Ovary (tissue), 9 donors: Measurements from ENCODE around the gene LKAAEAR1. TPM values are rescaled to one million over a fixed set of nuclear protein-coding genes. Genes with fewer than 3 reads are reported as not detected.

ENCODE experiments used
- DNase-seq, 5 donors: peaks; one replicate each; pipeline ENCODE4 v3.0.0-alpha.2; 2019 to 2020
- H3K27ac ChIP-seq, 2 donors: fragments of 200-600 bp; one replicate each; pipeline versions ENCODE4 v1.5.1 to v1.8.0; 2019 to 2022
- H3K27me3 ChIP-seq: fragments of 200-600 bp; one replicate; pipeline ENCODE4 v1.8.0; 2022
- H3K36me3 ChIP-seq: fragments of 200-600 bp; sonication (generic); one replicate; pipeline ENCODE4 v1.5.1; 2019
- H3K4me1 ChIP-seq: one replicate; pipeline ENCODE4 v1.8.1; 2013; ENCODE audit warnings: mild to moderate bottlenecking, moderate library complexity; ENCODE audit not compliant: insufficient read depth
- H3K4me3 ChIP-seq: fragments of 200-600 bp; sonication (generic); one replicate; pipeline ENCODE4 v1.5.1; 2017
- H3K9me3 ChIP-seq, 2 donors: fragments of 200-600 bp in 1 of 2; sonication (generic) in 1 of 2; one replicate each; pipeline versions ENCODE4 v1.5.1 to v1.8.1; 2013 to 2019; ENCODE audit warnings: mild to moderate bottlenecking in 1 of 2, moderate library complexity in 1 of 2
- CTCF ChIP-seq, 3 donors: fragments of 450-650 bp in 2 of 3; fragments of 200-600 bp in 1 of 3; IDR thresholded peaks; one replicate each; pipeline versions ENCODE4 v1.5.1 to v1.8.0; 2016 to 2022; ENCODE audit warnings: antibody characterized with exemption in 3 of 3, mild to moderate bottlenecking in 1 of 3
- EP300 ChIP-seq: sonication (generic); formaldehyde crosslinking; IDR thresholded peaks from one replicate; pipeline ENCODE4 v1.6.1; 2017; ENCODE audit warnings: antibody characterized with exemption
- POLR2A ChIP-seq: fragments of 450-650 bp; IDR thresholded peaks from one replicate; pipeline ENCODE4 v1.6.1; 2017; ENCODE audit warnings: antibody characterized with exemption, mild to moderate bottlenecking, moderate library complexity
- WGBS, 3 donors: extraction: QIAGEN DNeasy Blood & Tissue Kit in 1 of 3; methylation state at CpG; one replicate each; pipeline versions ENCODE4 v1.1.5 to v1.1.7; 2013 to 2017; 5-methylcytosine and 5-hydroxymethylcytosine counted together
- intact Hi-C, 4 donors: fragments of 100-400 bp; cut with DNase I; formaldehyde crosslinking; loops; one replicate each; pipeline versions ENCODE4 v1.11.0 to v1.15.1; 2022 to 2023
- polyA plus RNA-seq, 2 donors: library from polyadenylated mRNA; stranded (reverse); fragments of 200-250 nt in 1 of 2; fragments of 350-450 nt in 1 of 2; fragmentation: Illumina TruSeq in 1 of 2; extraction: RNeasy Lipid Tissue Mini Kit (QIAGEN cat#74804) in 1 of 2; gene quantifications; one replicate each; pipeline ENCODE4 v1.2.3, GENCODE V29; 2013 to 2014
- total RNA-seq, 7 donors: library from RNA; depleted of rRNA in 2 of 7; stranded (reverse); fragments of >200 nt in 2 of 7; fragmentation: NEBNext Ultra II Directional in 3 of 7; extraction: Animal tissue kit (Norgen Biotek cat#: 25700) in 3 of 7; gene quantifications; one replicate each; pipeline versions ENCODE4 v1.1.0 to v1.2.4, GENCODE V29; 2016 to 2023
- donor health status: DM: no; HTN: no; CAD: no; lungs with moderate emphysema.
- donor health status: DM: no; HTN: no; CAD: no.
- donor health status: Bipolar disorder and iron deficiency.
- donor health status: DM: yes; HTN: yes; CAD: no.
- donor health status: DM: no; HTN: no; CAD: no.
- donor health status: DM: yes; HTN: yes; CAD: no.

The LKAAEAR1 gene
- total and polyA plus RNA-seq, 9 donors, result 10.5 TPM; not detected in 8

GRCh38 chr20:64067005-64067632, 17.1 kb downstream of the LKAAEAR1 start:
- TF ChIP-seq CTCF (IDR thresholded peaks at IDR 0.05), result no peak
- intact Hi-C loops, result no loop called here
- no peak overlapping the region for H3K27ac ChIP-seq
- H3K36me3 ChIP-seq, result no peaks in the 10 kb centered on the region
- peaks cover 4% of the 10 kb centered on the region for H3K4me1 ChIP-seq
- 74 to 87% (median 83%) methylated on average over 6 of the region's 6 CpGs for WGBS, 3 donors
- no peak overlapping the region for H3K4me3 ChIP-seq
- no peaks in the 10 kb centered on the region for H3K9me3 ChIP-seq
- no peaks in the 10 kb centered on the region for H3K27me3 ChIP-seq
- no peak for DNase-seq

GRCh38 chr20:64065974-64066343, 18.2 kb downstream of the LKAAEAR1 start:
- H3K27ac ChIP-seq, result no peak overlapping the region
- 47 to 58% (median 50%) methylated on average over 5 of the region's 5 CpGs for WGBS, 3 donors
- no peaks in the 10 kb centered on the region for H3K36me3 ChIP-seq
- peaks cover 4% of the 10 kb centered on the region for H3K4me1 ChIP-seq
- no peak for DNase-seq
- TF ChIP-seq POLR2A, result no peak
- TF ChIP-seq CTCF (IDR thresholded peaks at IDR 0.05), result no peak
- TF ChIP-seq EP300, result no peak
- H3K27me3 ChIP-seq, result no peaks in the 10 kb centered on the region
- no peak overlapping the region for H3K4me3 ChIP-seq
- intact Hi-C loops, result no loop called here
- no peaks in the 10 kb centered on the region for H3K9me3 ChIP-seq

- DNase-seq, result no peak
Observed at GRCh38 chr20:64065062-64065973, 18.9 kb downstream of the LKAAEAR1 start.

More at GRCh38 chr20:64065062-64065973, 18.9 kb downstream of the LKAAEAR1 start:
- H3K36me3 ChIP-seq, result no peaks in the 10 kb centered on the region
- H3K4me1 ChIP-seq, result peaks cover 4% of the 10 kb centered on the region
- H3K27me3 ChIP-seq, result no peaks in the 10 kb centered on the region
- intact Hi-C loops, result no loop called here
- H3K9me3 ChIP-seq, result no peaks in the 10 kb centered on the region
- no peak overlapping the region for H3K27ac ChIP-seq
- H3K4me3 ChIP-seq, result no peak overlapping the region
- 43 to 51% (median 48%) methylated on average over 27 of the region's 27 CpGs for WGBS, 3 donors
- no peak for TF ChIP-seq POLR2A
- no peak for TF ChIP-seq CTCF (IDR thresholded peaks at IDR 0.05)
- TF ChIP-seq EP300, result no peak
